LNCAP (cell line): Measurements from ENCODE around the gene HNF1B.

Experiments
- CTCF ChIP-seq: fragments of 450-650 bp; IDR thresholded peaks from 2 replicates; pipeline ENCODE4 v1.5.1; 2017; ENCODE audit warnings: mild to moderate bottlenecking

Gene HNF1B

GRCh38 chr17:37787055-37787757, 42.3 kb upstream of the HNF1B start:
- TF ChIP-seq CTCF, result no peak

GRCh38 chr17:37786481-37786880, 41.6 kb upstream of the HNF1B start:
- no peak for TF ChIP-seq CTCF

- TF ChIP-seq CTCF, result no peak
Measured at GRCh38 chr17:37781451-37781850, 36.6 kb upstream of the HNF1B start.

- no peak for TF ChIP-seq CTCF
Measured at GRCh38 chr17:37779554-37779953, 34.7 kb upstream of the HNF1B start.

GRCh38 chr17:37774504-37774903, 29.6 kb upstream of the HNF1B start:
- TF ChIP-seq CTCF, result no peak

GRCh38 chr17:37772982-37773381, 28.1 kb upstream of the HNF1B start:
- no peak for TF ChIP-seq CTCF

GRCh38 chr17:37770631-37771518, 26.0 kb upstream of the HNF1B start:
- peak; percentile 89 for TF ChIP-seq CTCF
